Progenitor cell of endocrine pancreas (in vitro differentiated cells): ENCODE measurements around the gene ASIC1. TPM values are rescaled to one million over a fixed set of nuclear protein-coding genes. Genes with fewer than 3 reads are reported as not detected.

Source experiments
- DNase-seq: peaks from one replicate; pipeline ENCODE4 v3.0.0; 2021; ENCODE audit warnings: low spot score; ENCODE audit not compliant: unreplicated experiment
- H3K27ac Mint-ChIP-seq: 2 replicates; pipeline ENCODE4 v1.8.0; 2021; ENCODE audit warnings: mild to moderate bottlenecking, moderate library complexity, mixed read lengths
- H3K27me3 Mint-ChIP-seq: 2 replicates; pipeline ENCODE4 v1.8.0; 2021; ENCODE audit warnings: mixed read lengths
- H3K36me3 Mint-ChIP-seq: 2 replicates; pipeline ENCODE4 v1.8.0; 2022; ENCODE audit warnings: mixed read lengths; ENCODE audit not compliant: insufficient read depth
- H3K4me1 Mint-ChIP-seq: 2 replicates; pipeline ENCODE4 v1.8.0; 2021; ENCODE audit warnings: low read depth, mixed read lengths
- H3K4me3 Mint-ChIP-seq: 2 replicates; pipeline ENCODE4 v1.8.0; 2021; ENCODE audit warnings: low read depth, mild to moderate bottlenecking, moderate library complexity, mixed read lengths
- H3K9me3 Mint-ChIP-seq: 2 replicates; pipeline ENCODE4 v1.8.0; 2021; ENCODE audit warnings: low read depth, mixed read lengths
- total RNA-seq: library from RNA; stranded (reverse); gene quantifications from 2 replicates; pipeline ENCODE4 v1.2.1, GENCODE V29; 2021
- TF ChIP-seq, protein P1 (sequence below): fragments of 200-600 bp; sonication (generic); IDR thresholded peaks from one replicate; pipeline ENCODE4 v1.5.0; 2021; ENCODE audit warnings: antibody characterized with exemption, mild to moderate bottlenecking; ENCODE audit not compliant: unreplicated experiment

ASIC1 gene
- total RNA-seq, 1 donor from 2014 or later = 5.2 TPM

DNA sequence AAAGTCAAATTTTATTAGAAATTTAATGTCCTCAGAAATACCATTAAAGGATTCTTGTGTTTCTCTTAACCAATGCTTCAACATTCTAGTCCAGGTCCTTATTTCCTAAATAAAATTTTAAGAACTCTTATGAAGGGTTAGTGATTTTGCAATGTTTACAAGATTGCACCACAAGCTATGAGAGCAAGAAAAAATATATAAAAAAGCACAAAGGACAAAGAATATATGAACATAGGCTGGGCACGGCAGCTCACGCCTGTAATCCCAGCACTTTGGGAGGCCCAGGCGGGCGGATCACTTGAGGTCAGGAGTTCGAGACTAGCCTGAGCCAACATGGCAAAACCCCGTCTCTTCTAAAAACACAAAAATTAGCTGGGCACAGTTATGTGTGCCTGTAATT lies 39.8 kb upstream of the ASIC1 start:
- Mint-ChIP-seq H3K4me3 (no peak overlapping the region), H3K27me3 (no peaks in the 10 kb centered on the region), H3K4me1 (peaks cover 6% of the 10 kb centered on the region), H3K9me3 (no peaks in the 10 kb centered on the region), H3K36me3 (peaks cover 5% of the 10 kb centered on the region), H3K27ac (no peak overlapping the region)
- DNase-seq = no peak
- TF ChIP-seq, protein P1, sequence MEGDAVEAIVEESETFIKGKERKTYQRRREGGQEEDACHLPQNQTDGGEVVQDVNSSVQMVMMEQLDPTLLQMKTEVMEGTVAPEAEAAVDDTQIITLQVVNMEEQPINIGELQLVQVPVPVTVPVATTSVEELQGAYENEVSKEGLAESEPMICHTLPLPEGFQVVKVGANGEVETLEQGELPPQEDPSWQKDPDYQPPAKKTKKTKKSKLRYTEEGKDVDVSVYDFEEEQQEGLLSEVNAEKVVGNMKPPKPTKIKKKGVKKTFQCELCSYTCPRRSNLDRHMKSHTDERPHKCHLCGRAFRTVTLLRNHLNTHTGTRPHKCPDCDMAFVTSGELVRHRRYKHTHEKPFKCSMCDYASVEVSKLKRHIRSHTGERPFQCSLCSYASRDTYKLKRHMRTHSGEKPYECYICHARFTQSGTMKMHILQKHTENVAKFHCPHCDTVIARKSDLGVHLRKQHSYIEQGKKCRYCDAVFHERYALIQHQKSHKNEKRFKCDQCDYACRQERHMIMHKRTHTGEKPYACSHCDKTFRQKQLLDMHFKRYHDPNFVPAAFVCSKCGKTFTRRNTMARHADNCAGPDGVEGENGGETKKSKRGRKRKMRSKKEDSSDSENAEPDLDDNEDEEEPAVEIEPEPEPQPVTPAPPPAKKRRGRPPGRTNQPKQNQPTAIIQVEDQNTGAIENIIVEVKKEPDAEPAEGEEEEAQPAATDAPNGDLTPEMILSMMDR = no peak

DNA sequence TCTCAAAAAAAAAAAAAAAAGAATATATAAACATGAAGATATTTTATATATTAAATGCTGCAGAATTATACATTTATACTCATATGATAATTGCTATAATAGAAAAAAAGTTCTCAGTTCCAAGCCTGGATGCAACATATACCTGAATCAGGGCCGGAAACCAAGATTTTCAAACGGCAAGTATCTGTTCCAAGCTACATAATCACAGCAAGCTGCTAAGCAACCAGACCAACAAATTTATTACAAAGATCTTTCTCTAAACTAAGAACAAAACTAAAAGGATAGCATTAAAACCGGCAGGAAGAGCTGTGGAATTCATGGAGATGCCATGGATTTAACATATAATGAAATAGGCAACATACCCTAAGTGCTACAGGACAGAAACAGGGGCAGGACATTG lies 39.2 kb upstream of the ASIC1 start:
- Mint-ChIP-seq H3K36me3 (peaks cover 5% of the 10 kb centered on the region), H3K27me3 (no peaks in the 10 kb centered on the region), H3K27ac (no peak overlapping the region), H3K9me3 (no peaks in the 10 kb centered on the region), H3K4me3 (no peak overlapping the region), H3K4me1 (peaks cover 6% of the 10 kb centered on the region)
- no peak for DNase-seq
- TF ChIP-seq, protein P1 = no peak

DNA sequence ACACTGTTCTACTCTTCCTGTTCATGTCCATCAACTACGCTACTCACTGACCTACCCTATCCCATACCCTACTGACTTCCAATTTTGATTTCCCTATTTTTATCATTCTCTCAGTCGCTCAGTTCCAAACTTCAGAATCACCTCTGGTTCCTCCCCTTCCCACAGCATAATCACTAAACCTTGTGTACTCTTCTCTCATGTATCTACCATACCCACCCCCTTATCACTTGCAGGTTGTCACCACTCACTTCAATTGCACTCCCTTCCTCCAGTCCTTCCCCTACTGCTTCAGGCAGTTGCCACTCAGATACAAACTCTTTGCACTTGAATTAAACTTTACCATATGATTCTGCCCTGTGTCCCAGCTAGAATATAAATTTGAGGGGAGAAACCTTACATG lies 38.4 kb upstream of the ASIC1 start:
- Mint-ChIP-seq H3K4me1 (peaks cover 6% of the 10 kb centered on the region), H3K27me3 (no peaks in the 10 kb centered on the region), H3K4me3 (no peak overlapping the region), H3K9me3 (no peaks in the 10 kb centered on the region), H3K36me3 (peaks cover 4% of the 10 kb centered on the region), H3K27ac (no peak overlapping the region)
- TF ChIP-seq, protein P1 = no peak
- DNase-seq = no peak

DNA sequence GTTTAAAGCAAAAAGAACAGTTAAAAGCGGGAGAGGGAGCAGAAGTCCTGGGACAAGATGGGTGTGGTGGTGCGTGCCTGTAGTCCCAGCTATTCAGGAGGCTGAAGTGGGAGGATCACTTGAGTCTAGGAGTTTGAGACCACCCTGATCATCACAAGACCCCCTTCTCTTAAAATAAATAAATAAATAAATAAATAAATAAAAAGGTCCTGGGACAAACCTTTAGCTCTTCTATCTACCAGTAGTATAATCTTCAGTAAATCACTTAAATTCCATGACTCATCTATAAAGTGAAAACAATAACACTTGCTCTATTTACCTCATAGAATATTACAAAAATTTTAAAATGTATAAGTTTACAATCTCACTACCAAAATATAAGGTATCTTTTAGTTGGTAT lies 37.9 kb upstream of the ASIC1 start:
- Mint-ChIP-seq H3K4me1 (peaks cover 7% of the 10 kb centered on the region), H3K27me3 (no peaks in the 10 kb centered on the region), H3K9me3 (no peaks in the 10 kb centered on the region), H3K4me3 (no peak overlapping the region), H3K36me3 (peaks cover 1% of the 10 kb centered on the region), H3K27ac (no peak overlapping the region)
- no peak for DNase-seq
- TF ChIP-seq, protein P1 = no peak

DNA sequence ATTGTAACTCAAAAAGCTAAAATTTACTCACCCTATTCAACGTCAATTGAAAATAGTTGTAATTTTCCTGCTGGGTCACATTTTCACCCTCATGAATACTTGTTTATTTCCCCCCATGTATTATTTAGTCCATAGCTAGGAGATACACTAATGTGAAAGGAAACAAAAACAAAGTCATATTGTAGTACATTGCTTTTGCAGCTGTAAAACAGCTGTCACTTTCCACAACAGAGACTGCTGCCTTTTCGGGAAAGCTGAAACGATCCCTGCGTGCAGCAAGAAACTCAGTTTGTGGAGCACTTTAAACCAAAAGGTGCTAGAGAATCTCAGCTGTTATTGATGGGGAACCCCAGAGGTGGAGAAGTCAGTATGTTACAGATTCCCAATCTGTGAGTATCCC lies 36.4 kb upstream of the ASIC1 start:
- Mint-ChIP-seq H3K4me1 (peaks cover 14% of the 10 kb centered on the region), H3K27ac (no peak overlapping the region), H3K4me3 (no peak overlapping the region), H3K36me3 (peaks cover 1% of the 10 kb centered on the region), H3K9me3 (no peaks in the 10 kb centered on the region), H3K27me3 (no peaks in the 10 kb centered on the region)
- DNase-seq = no peak
- TF ChIP-seq, protein P1 = no peak
